CD14-positive monocyte (primary cell): ENCODE data around the gene USP3. TPM values are rescaled to one million over a fixed set of nuclear protein-coding genes. Genes with fewer than 3 reads are reported as not detected.

Source experiments
- DNase-seq, 3 donors: peaks; one replicate each; pipeline ENCODE4 v3.0.0-alpha.2; 2011 to 2022
- H2AFZ ChIP-seq: 2 replicates; pipeline ENCODE4 v1.6.0; 2012; ENCODE audit warnings: mild to moderate bottlenecking, low read depth, low read length, inconsistent platforms; ENCODE audit not compliant: insufficient read depth, poor library complexity, severe bottlenecking
- H3K27ac ChIP-seq, 2 donors: 1 replicate in 1 of 2; 2 replicates in 1 of 2; pipeline ENCODE4 v1.5.1; 2012 to 2013; ENCODE audit warnings: low read length in 2 of 2, control low read depth in 1 of 2, inconsistent platforms in 1 of 2, low read depth in 1 of 2, mild to moderate bottlenecking in 1 of 2
- H3K27me3 ChIP-seq, 2 donors: one replicate each; pipeline versions ENCODE4 v1.6.0 to v1.6.1; 2011 to 2013; ENCODE audit warnings: low read length in 2 of 2; ENCODE audit not compliant: control insufficient read depth in 2 of 2, insufficient read depth in 2 of 2
- H3K36me3 ChIP-seq, 2 donors: replicated peaks in 1 of 2; 1 replicate in 1 of 2; 2 replicates in 1 of 2; pipeline versions ENCODE4 v1.5.1 to v1.6.1; 2012 to 2013; ENCODE audit warnings: low read length in 2 of 2, control low read depth in 1 of 2, inconsistent platforms in 1 of 2, mild to moderate bottlenecking in 1 of 2; ENCODE audit not compliant: insufficient read depth in 2 of 2, control insufficient read depth in 1 of 2
- H3K4me1 ChIP-seq, 2 donors: 1 replicate in 1 of 2; 2 replicates in 1 of 2; pipeline versions ENCODE4 v1.5.1 to v1.6.1; 2012 to 2013; ENCODE audit warnings: low read length in 2 of 2, control low read depth in 1 of 2, inconsistent platforms in 1 of 2, mild to moderate bottlenecking in 1 of 2, moderate library complexity in 1 of 2; ENCODE audit not compliant: insufficient read depth in 2 of 2, control insufficient read depth in 1 of 2
- H3K4me2 ChIP-seq: replicated peaks from 2 replicates; pipeline ENCODE3; 2012; ENCODE audit warnings: low read length, moderate library complexity, mild to moderate bottlenecking; ENCODE audit not compliant: poor library complexity, severe bottlenecking; ENCODE audit errors: extremely low read depth
- H3K4me3 ChIP-seq, 3 experiments: fragments of 200-600 bp in 1 of 3; sonication (generic) in 1 of 3; replicated peaks in 1 of 3; 1 replicate in 2 of 3; 2 replicates in 1 of 3; pipeline ENCODE4 v1.5.1; 2011 to 2013; ENCODE audit warnings: low read length in 3 of 3, mild to moderate bottlenecking in 3 of 3, control low read depth in 2 of 3, low read depth in 2 of 3, inconsistent platforms in 1 of 3, moderate library complexity in 1 of 3
- H3K79me2 ChIP-seq: 2 replicates; pipeline ENCODE4 v1.6.0; 2012; ENCODE audit warnings: mild to moderate bottlenecking, control low read depth, inconsistent platforms, low read length, moderate library complexity; ENCODE audit not compliant: insufficient read depth
- H3K9ac ChIP-seq: 2 replicates; pipeline ENCODE4 v1.6.0; 2017; ENCODE audit warnings: low read length, mild to moderate bottlenecking; ENCODE audit not compliant: insufficient read depth, poor library complexity, severe bottlenecking
- H3K9me3 ChIP-seq, 2 donors: replicated peaks in 1 of 2; 1 replicate in 1 of 2; 2 replicates in 1 of 2; pipeline versions ENCODE4 v1.5.1 to v1.6.1; 2012 to 2013; ENCODE audit warnings: low read length in 2 of 2, control low read depth in 1 of 2; ENCODE audit not compliant: control insufficient read depth in 1 of 2, insufficient read depth in 1 of 2
- H4K20me1 ChIP-seq: 2 replicates; pipeline ENCODE4 v1.6.0; 2012; ENCODE audit warnings: mild to moderate bottlenecking, low read length, control low read depth, moderate library complexity; ENCODE audit not compliant: insufficient read depth
- H3K27ac Mint-ChIP-seq, 7 donors: one replicate each; pipeline ENCODE4 v1.8.0; 2020; ENCODE audit warnings: mild to moderate bottlenecking in 7 of 7, mixed read lengths in 7 of 7, moderate library complexity in 6 of 7, inconsistent platforms in 2 of 7
- H3K27me3 Mint-ChIP-seq, 3 donors: one replicate each; pipeline ENCODE4 v1.8.0; 2021 to 2022; ENCODE audit warnings: low read depth in 3 of 3, mild to moderate bottlenecking in 3 of 3, mixed read lengths in 3 of 3, moderate library complexity in 3 of 3, inconsistent platforms in 1 of 3
- H3K36me3 Mint-ChIP-seq, 2 donors: one replicate each; pipeline ENCODE4 v1.8.0; 2020; ENCODE audit warnings: mixed read lengths in 2 of 2, inconsistent platforms in 1 of 2, mild to moderate bottlenecking in 1 of 2
- H3K4me1 Mint-ChIP-seq: one replicate; pipeline ENCODE4 v1.8.0; 2020; ENCODE audit warnings: mild to moderate bottlenecking, mixed read lengths
- H3K4me3 Mint-ChIP-seq, 2 donors: one replicate each; pipeline ENCODE4 v1.8.0; 2020; ENCODE audit warnings: mild to moderate bottlenecking in 2 of 2, mixed read lengths in 2 of 2, moderate library complexity in 1 of 2
- H3K9me3 Mint-ChIP-seq, 7 donors: one replicate each; pipeline ENCODE4 v1.8.0; 2020 to 2022; ENCODE audit warnings: mixed read lengths in 7 of 7, mild to moderate bottlenecking in 6 of 7, moderate library complexity in 6 of 7, inconsistent platforms in 2 of 7
- WGBS: methylation state at CpG from one replicate; pipeline ENCODE4 v1.1.5; 2013; ENCODE audit warnings: missing lambda C conversion rate; ENCODE audit not compliant: insufficient coverage; 5-methylcytosine and 5-hydroxymethylcytosine counted together
- intact Hi-C, 2 donors: fragments of 100-400 bp; cut with micrococcal nuclease; formaldehyde crosslinking; loops; one replicate each; pipeline versions ENCODE4 v1.15.0 to v1.15.1; 2023
- polyA plus RNA-seq, 3 donors: library from polyadenylated mRNA; depleted of rRNA in 1 of 3; unstranded in 2 of 3; stranded (reverse) in 1 of 3; fragments of 300-500 nt in 2 of 3; fragments of >200 nt in 1 of 3; fragmentation: Illumina TruSeq in 2 of 3; gene quantifications; 1 replicate in 2 of 3; 2 replicates in 1 of 3; pipeline ENCODE4 v1.2.3, GENCODE V29; 2012 to 2021
- TF ChIP-seq, protein P1 (sequence below): fragments of 200-600 bp; IDR thresholded peaks from one replicate; pipeline ENCODE4 v1.8.0; 2022; ENCODE audit warnings: antibody characterized with exemption, mild to moderate bottlenecking

The USP3 gene
- polyA plus RNA-seq, 3 donors, result 91.4 to 167 (median 122) TPM

DNA sequence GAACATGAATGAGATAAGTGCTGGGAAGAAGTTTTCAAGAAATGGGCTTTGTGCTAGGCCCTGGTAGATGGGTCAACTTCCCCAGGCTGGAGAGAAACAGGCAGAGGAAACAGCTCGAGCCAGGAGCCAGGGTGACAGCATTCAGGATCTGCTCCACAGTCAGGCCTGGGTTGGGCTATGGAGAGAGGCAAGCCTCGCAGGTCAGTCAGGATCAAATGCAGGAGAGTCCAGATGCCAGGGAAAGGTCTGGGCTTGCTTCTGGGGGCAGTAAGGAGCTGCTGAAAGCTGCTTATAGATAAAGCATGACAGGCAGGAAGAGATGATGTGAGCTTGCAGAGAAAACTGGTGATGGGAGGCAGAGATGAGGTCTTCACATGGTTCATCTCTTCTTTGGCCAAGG, 11.0 kb upstream of the USP3 start:
- Mint-ChIP-seq H3K27me3 (peaks cover 0 to 7% (median 0%) of the 10 kb centered on the region in 3 donors), H3K4me1 (peaks cover 77% of the 10 kb centered on the region), H3K4me3 (peak overlapping the region; percentile 40 to 90), H3K9me3 (peaks cover 0 to 3% (median 0%) of the 10 kb centered on the region in 7 donors), H3K36me3 (peaks cover 11 to 27% of the 10 kb centered on the region in 2 donors), H3K27ac (peak overlapping the region in 5 of 7 donors; percentile 98 to 100 (median 99))
- TF ChIP-seq, protein P1, sequence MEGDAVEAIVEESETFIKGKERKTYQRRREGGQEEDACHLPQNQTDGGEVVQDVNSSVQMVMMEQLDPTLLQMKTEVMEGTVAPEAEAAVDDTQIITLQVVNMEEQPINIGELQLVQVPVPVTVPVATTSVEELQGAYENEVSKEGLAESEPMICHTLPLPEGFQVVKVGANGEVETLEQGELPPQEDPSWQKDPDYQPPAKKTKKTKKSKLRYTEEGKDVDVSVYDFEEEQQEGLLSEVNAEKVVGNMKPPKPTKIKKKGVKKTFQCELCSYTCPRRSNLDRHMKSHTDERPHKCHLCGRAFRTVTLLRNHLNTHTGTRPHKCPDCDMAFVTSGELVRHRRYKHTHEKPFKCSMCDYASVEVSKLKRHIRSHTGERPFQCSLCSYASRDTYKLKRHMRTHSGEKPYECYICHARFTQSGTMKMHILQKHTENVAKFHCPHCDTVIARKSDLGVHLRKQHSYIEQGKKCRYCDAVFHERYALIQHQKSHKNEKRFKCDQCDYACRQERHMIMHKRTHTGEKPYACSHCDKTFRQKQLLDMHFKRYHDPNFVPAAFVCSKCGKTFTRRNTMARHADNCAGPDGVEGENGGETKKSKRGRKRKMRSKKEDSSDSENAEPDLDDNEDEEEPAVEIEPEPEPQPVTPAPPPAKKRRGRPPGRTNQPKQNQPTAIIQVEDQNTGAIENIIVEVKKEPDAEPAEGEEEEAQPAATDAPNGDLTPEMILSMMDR, result no peak
- H3K27ac ChIP-seq, result peak overlapping the region; percentile 95 to 100
- no peaks in the 10 kb centered on the region for H4K20me1 ChIP-seq
- H3K79me2 ChIP-seq, result peaks cover 75% of the 10 kb centered on the region
- DNase-seq, result no peak
- H3K36me3 ChIP-seq, result no peaks in the 10 kb centered on the region
- intact Hi-C loops, result no loop called here
- no peaks in the 10 kb centered on the region for H3K27me3 ChIP-seq
- peak overlapping the region; percentile 5 for H3K9ac ChIP-seq
- H3K9me3 ChIP-seq, result no peaks in the 10 kb centered on the region
- peaks cover 99% of the 10 kb centered on the region in 2 donors for H3K4me1 ChIP-seq
- WGBS, result 48% methylated on average over 2 of the region's 2 CpGs
- H3K4me2 ChIP-seq, result peak overlapping the region; percentile 85
- peak overlapping the region in 1 of 3 experiments; percentile 83 for H3K4me3 ChIP-seq
- peak overlapping the region; percentile 3 for H2AFZ ChIP-seq

DNA sequence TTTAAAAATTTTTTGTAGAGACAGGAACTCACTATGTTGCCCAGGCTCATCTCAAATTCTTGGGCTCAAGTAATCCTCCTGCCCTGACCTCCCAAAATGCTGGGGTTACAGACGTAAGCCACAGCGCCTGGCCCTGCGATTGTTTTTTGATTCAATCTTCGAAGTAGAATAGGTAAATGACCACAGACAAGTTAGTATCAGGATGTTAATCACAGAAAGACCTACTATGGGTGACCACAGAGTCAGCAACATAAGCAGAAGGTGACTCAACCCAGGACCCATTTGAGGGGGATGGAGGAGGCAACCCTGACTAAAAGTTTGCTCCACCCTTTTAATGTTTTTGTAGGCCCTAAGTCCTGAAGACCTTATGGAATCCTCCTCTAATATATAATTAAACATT, 10.0 kb upstream of the USP3 start:
- Histone ChIP-seq H3K4me3 (peak overlapping the region in 2 of 3 experiments; percentile 70 to 83), H2AFZ (no peak overlapping the region), H3K27ac (peak overlapping the region; percentile 95 to 100), H3K79me2 (peaks cover 65% of the 10 kb centered on the region), H3K9me3 (no peaks in the 10 kb centered on the region), H3K4me2 (peak overlapping the region; percentile 85), H3K36me3 (no peaks in the 10 kb centered on the region), H3K4me1 (peaks cover 99% of the 10 kb centered on the region in 2 donors), H4K20me1 (no peaks in the 10 kb centered on the region), H3K9ac (no peak overlapping the region), H3K27me3 (no peaks in the 10 kb centered on the region)
- intact Hi-C loops, result no loop called here
- peak overlapping the region in 5 of 7 donors; percentile 40 to 99 (median 90) for H3K27ac Mint-ChIP-seq
- H3K27me3 Mint-ChIP-seq, result peaks cover 0 to 9% (median 0%) of the 10 kb centered on the region in 3 donors
- TF ChIP-seq, protein P1, result no peak
- H3K9me3 Mint-ChIP-seq, result peaks cover 0 to 3% (median 0%) of the 10 kb centered on the region in 7 donors
- H3K4me3 Mint-ChIP-seq, result peak overlapping the region; percentile 39 to 78
- DNase-seq, result peak in 2 of 3 donors; percentile 51 to 63
- peaks cover 74% of the 10 kb centered on the region for H3K4me1 Mint-ChIP-seq
- no CpG with 5 or more reads among the region's 4 CpGs for WGBS
- peaks cover 11 to 23% of the 10 kb centered on the region in 2 donors for H3K36me3 Mint-ChIP-seq
